GM11168 (cell line): ENCODE measurements around the gene PGK1.
"Not testable (repeated sequence)": the region's sequence is repeated elsewhere in the genome, so short reads cannot be mapped to it uniquely, and the experiment has no call there.

ENCODE experiments used
- in situ Hi-C: fragments of 300-500 bp; cut with MboI; formaldehyde crosslinking; loops from one replicate; pipeline ENCODE4 v1.12.0; 2022; ENCODE audit warnings: low sequenced_read_pairs; ENCODE audit not compliant: unreplicated experiment

The PGK1 gene

DNA sequence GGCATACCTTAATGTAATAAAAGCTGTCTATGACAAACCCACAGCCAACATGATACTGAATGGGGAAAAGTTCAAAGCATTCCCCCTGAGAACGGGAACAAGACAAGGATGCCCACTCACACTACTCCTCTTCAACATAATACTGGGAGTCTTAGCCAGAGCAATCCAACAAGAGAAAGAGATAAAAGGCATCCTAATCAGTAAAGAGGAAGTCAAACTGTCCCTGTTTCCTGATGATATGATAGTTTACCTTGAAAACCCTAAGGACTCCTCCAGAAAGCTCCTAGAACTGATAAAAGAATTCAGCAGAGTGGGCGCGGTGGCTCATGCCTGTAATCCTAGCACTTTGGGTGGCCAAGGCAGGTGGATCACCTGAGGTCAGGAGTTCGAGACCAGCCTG is 59.1 kb downstream of the PGK1 start:
- in situ Hi-C loops, result not testable (repeated sequence)

DNA sequence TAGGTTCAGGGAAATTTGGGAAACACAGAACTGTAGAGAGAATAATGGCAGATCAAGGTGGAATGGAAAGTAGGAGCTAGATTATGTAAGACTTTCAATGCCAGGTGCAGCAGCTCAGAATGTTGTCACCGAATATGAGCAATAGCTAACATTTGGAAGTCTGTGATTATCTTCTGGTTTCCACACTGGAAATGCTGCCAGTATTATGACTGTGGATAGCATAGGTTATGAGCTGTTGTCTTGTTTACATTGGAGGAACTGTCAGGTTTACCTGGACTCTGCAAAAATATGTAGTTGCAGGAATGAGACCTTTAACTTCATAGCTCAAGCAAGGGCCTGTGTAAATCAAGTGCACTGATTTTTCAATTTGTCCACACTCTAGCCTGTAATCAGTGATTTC is 61.4 kb downstream of the PGK1 start:
- in situ Hi-C loops, result no loop called here

DNA sequence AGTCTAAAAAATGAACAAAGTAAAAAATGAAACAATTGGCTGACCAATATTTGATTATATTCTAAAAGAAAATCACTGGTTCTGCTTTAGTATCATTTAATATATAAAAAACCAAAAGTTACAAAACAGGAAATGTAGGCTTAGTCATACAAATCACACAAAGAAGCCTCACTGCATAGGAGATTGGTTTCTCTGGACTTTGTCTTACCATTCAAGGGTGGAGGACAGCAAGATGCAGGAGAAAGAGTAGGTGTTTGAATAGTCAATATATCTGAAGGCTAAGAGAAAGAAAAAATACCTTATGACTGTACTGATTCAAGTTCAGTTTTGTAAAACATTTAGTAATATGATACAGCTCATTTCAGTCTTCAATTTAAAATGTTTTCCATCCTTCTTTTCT is 64.0 kb downstream of the PGK1 start:
- in situ Hi-C loops, result no loop called here
